H1 (cell line): Measurements from ENCODE around the gene BRAP. TPM values are rescaled to one million over a fixed set of nuclear protein-coding genes. Genes with fewer than 3 reads are reported as not detected.

Experiments
- CTCF ChIA-PET: fragments of 300-600 bp; sonication (Branson Sonifier 250); formaldehyde crosslinking; loops from one replicate; lab custom pipeline; 2021; ENCODE audit not compliant: partially characterized antibody; lab: Charles Lee
- POLR2A ChIA-PET: fragments of 300-600 bp; sonication (Branson Sonifier 250); formaldehyde crosslinking; loops from one replicate; lab custom pipeline; 2021; ENCODE audit warnings: inconsistent platforms; ENCODE audit not compliant: partially characterized antibody; lab: Charles Lee
- DNase-seq, 2 experiments: peaks; one replicate each; pipeline versions ENCODE4 v3.0.0 to v3.0.0-alpha.2; 2010 to 2022; ENCODE audit warnings: low spot score in 2 of 2, low read depth in 1 of 2, mixed read lengths in 1 of 2
- FAIRE-seq: peaks from 2 replicates; lab custom pipeline; 2011; peaks lifted over from hg19 to GRCh38; lab: Jason Lieb, UNC
- H2AFZ ChIP-seq: 2 replicates; pipeline ENCODE4 v1.8.1; 2012; ENCODE audit warnings: low read length, inconsistent platforms
- H2AK5ac ChIP-seq: 2 replicates; pipeline ENCODE4 v1.6.1; 2013; ENCODE audit warnings: low read depth, low read length
- H2BK120ac ChIP-seq: replicated peaks from 2 replicates; pipeline ENCODE3; 2013; ENCODE audit warnings: low read depth, low read length, inconsistent platforms
- H2BK12ac ChIP-seq: 2 replicates; pipeline ENCODE4 v1.6.1; 2013; ENCODE audit warnings: low read depth, low read length
- H2BK15ac ChIP-seq: 2 replicates; pipeline ENCODE4 v1.6.1; 2013; ENCODE audit warnings: low read length
- H2BK20ac ChIP-seq: 2 replicates; pipeline ENCODE4 v1.6.1; 2013; ENCODE audit warnings: low read length
- H2BK5ac ChIP-seq: 2 replicates; pipeline ENCODE4 v1.6.1; 2013; ENCODE audit warnings: low read depth, low read length
- H3K14ac ChIP-seq: 2 replicates; pipeline ENCODE4 v1.6.1; 2013; ENCODE audit warnings: inconsistent platforms; ENCODE audit not compliant: insufficient read length
- H3K18ac ChIP-seq: 2 replicates; pipeline ENCODE4 v1.6.1; 2013; ENCODE audit warnings: low read length; ENCODE audit errors: extremely low read depth
- H3K23ac ChIP-seq: 2 replicates; pipeline ENCODE4 v1.6.1; 2013; ENCODE audit warnings: inconsistent platforms; ENCODE audit not compliant: insufficient read length
- H3K23me2 ChIP-seq: 2 replicates; pipeline ENCODE4 v1.6.1; 2013; ENCODE audit warnings: low read depth, low read length
- H3K27ac ChIP-seq: 2 replicates; pipeline ENCODE4 v1.6.1; 2011; ENCODE audit warnings: low read depth, low read length, inconsistent platforms
- H3K27me3 ChIP-seq, 4 experiments: replicated peaks in 1 of 4; 1 replicate in 1 of 4; 2 replicates in 3 of 4; pipeline versions ENCODE4 v1.6.1 to v1.8.1; 2011 to 2013; ENCODE audit warnings: low read length in 3 of 4, mild to moderate bottlenecking in 3 of 4, inconsistent platforms in 2 of 4, mixed read lengths in 2 of 4, moderate library complexity in 1 of 4; ENCODE audit not compliant: control insufficient read depth in 3 of 4, insufficient read depth in 3 of 4; ENCODE audit errors: extremely low read depth in 1 of 4
- H3K36me3 ChIP-seq, 4 experiments: 2 replicates each; pipeline versions ENCODE4 v1.6.1 to v1.8.1; 2011 to 2013; ENCODE audit warnings: mild to moderate bottlenecking in 4 of 4, low read length in 3 of 4, moderate library complexity in 2 of 4, control low read depth in 1 of 4, inconsistent platforms in 1 of 4; ENCODE audit not compliant: insufficient read depth in 4 of 4, control insufficient read depth in 2 of 4
- H3K4ac ChIP-seq: replicated peaks from 2 replicates; pipeline ENCODE3; 2013; ENCODE audit warnings: low read length, low read depth, mixed read lengths, inconsistent platforms; ENCODE audit not compliant: insufficient read length
- H3K4me1 ChIP-seq, 4 experiments: replicated peaks in 1 of 4; 1 replicate in 1 of 4; 2 replicates in 3 of 4; pipeline versions ENCODE4 v1.6.1 to v1.8.1; 2011 to 2013; ENCODE audit warnings: low read length in 3 of 4, inconsistent platforms in 2 of 4, mixed read lengths in 1 of 4; ENCODE audit not compliant: insufficient read depth in 4 of 4, control insufficient read depth in 3 of 4
- H3K4me2 ChIP-seq, 2 experiments: 2 replicates each; pipeline versions ENCODE4 v1.6.1 to v1.8.1; 2011 to 2013; ENCODE audit warnings: low read depth in 2 of 2, low read length in 2 of 2, control low read depth in 1 of 2, inconsistent platforms in 1 of 2, mild to moderate bottlenecking in 1 of 2; ENCODE audit not compliant: insufficient read depth in 1 of 2
- H3K4me3 ChIP-seq, 4 experiments: fragments of 200-600, 300-600 bp in 1 of 4; sonication (generic), shearing (Covaris generic), sonication (Bioruptor Twin) in 1 of 4; 2 replicates each; pipeline versions ENCODE4 v1.5.1 to v1.8.1; 2011 to 2016; ENCODE audit warnings: low read length in 4 of 4, low read depth in 3 of 4, control low read depth in 2 of 4, inconsistent platforms in 2 of 4, mild to moderate bottlenecking in 2 of 4, mixed read lengths in 1 of 4, moderate library complexity in 1 of 4; ENCODE audit not compliant: insufficient read depth in 2 of 4; ENCODE audit errors: extremely low read depth in 1 of 4
- H3K56ac ChIP-seq: replicated peaks from 2 replicates; pipeline ENCODE3; 2013; ENCODE audit warnings: low read depth, mild to moderate bottlenecking, mixed read lengths, low read length, inconsistent platforms; ENCODE audit not compliant: insufficient read length
- H3K79me1 ChIP-seq: 2 replicates; pipeline ENCODE4 v1.6.1; 2013; ENCODE audit warnings: low read depth, low read length, control low read depth
- H3K79me2 ChIP-seq, 2 experiments: 2 replicates each; pipeline versions ENCODE4 v1.6.1 to v1.8.1; 2012 to 2013; ENCODE audit warnings: low read length in 2 of 2, mild to moderate bottlenecking in 2 of 2, inconsistent platforms in 1 of 2; ENCODE audit not compliant: insufficient read depth in 2 of 2, control insufficient read depth in 1 of 2
- H3K9ac ChIP-seq, 4 experiments: replicated peaks in 1 of 4; 1 replicate in 1 of 4; 2 replicates in 3 of 4; pipeline versions ENCODE4 v1.6.1 to v1.8.1; 2011 to 2013; ENCODE audit warnings: low read depth in 3 of 4, low read length in 3 of 4, control low read depth in 2 of 4, mild to moderate bottlenecking in 2 of 4, moderate library complexity in 2 of 4, inconsistent platforms in 1 of 4; ENCODE audit errors: extremely low read depth in 1 of 4
- H3K9me3 ChIP-seq, 2 experiments: 2 replicates each; pipeline versions ENCODE4 v1.6.1 to v1.8.1; 2012 to 2013; ENCODE audit warnings: mild to moderate bottlenecking in 2 of 2, moderate library complexity in 2 of 2, control low read depth in 1 of 2, inconsistent platforms in 1 of 2, low read depth in 1 of 2, low read length in 1 of 2, mixed read lengths in 1 of 2; ENCODE audit not compliant: insufficient read depth in 2 of 2
- H4K20me1 ChIP-seq, 2 experiments: replicated peaks in 1 of 2; 2 replicates each; pipeline versions ENCODE3 to v1.8.1; 2011 to 2013; ENCODE audit warnings: inconsistent platforms in 2 of 2, low read length in 2 of 2, mild to moderate bottlenecking in 1 of 2; ENCODE audit not compliant: insufficient read depth in 2 of 2, control insufficient read depth in 1 of 2
- H4K5ac ChIP-seq: 2 replicates; pipeline ENCODE4 v1.6.1; 2013; ENCODE audit warnings: low read length, low read depth, mixed read lengths, inconsistent platforms; ENCODE audit not compliant: insufficient read length
- H4K8ac ChIP-seq: 2 replicates; pipeline ENCODE4 v1.8.0; 2013; ENCODE audit warnings: mild to moderate bottlenecking, moderate library complexity, low read length, inconsistent platforms; ENCODE audit not compliant: insufficient read depth; ENCODE audit errors: extremely low read depth
- H4K91ac ChIP-seq: replicated peaks from 2 replicates; pipeline ENCODE3; 2013; ENCODE audit warnings: low read length, mixed read lengths, inconsistent platforms; ENCODE audit not compliant: insufficient read length
- SP2 ChIP-seq: IDR thresholded peaks from 2 replicates; pipeline ENCODE4 v1.6.1; 2012; ENCODE audit warnings: mild to moderate bottlenecking, low read length, inconsistent platforms
- WGBS, 2 experiments: shearing (Covaris generic) in 1 of 2; methylation state at CpG; one replicate each; pipeline versions ENCODE4 v1.1.6 to v1.1.7; 2013 to 2015; ENCODE audit warnings: low lambda C conversion rate in 2 of 2, mixed read lengths in 2 of 2, inconsistent platforms in 1 of 2, low coverage in 1 of 2, missing lambda C conversion rate in 1 of 2; ENCODE audit not compliant: insufficient replicate concordance in 2 of 2, insufficient coverage in 1 of 2, insufficient read length in 1 of 2; ENCODE audit errors: extremely low coverage in 1 of 2, missing lambda C conversion rate in 1 of 2; 5-methylcytosine and 5-hydroxymethylcytosine counted together
- polyA plus RNA-seq, 7 experiments: library from polyadenylated mRNA; depleted of rRNA in 3 of 7; stranded (reverse) in 5 of 7; unstranded in 2 of 7; fragments of >200 nt in 5 of 7; fragments of 200-250 nt in 2 of 7; gene quantifications; 1 replicate in 5 of 7; 2 replicates in 1 of 7; 4 replicates in 1 of 7; pipeline versions ENCODE4 v1.2.1 to v1.2.3, GENCODE V29; 2011 to 2013; ENCODE audit warnings: missing spikeins in 2 of 7, mixed read lengths in 2 of 7
- total RNA-seq: library from RNA; stranded (reverse); fragmentation: NEBNext Ultra II Directional; extraction: Animal tissue kit (Norgen Biotek cat#: 25700); gene quantifications from 2 replicates; pipeline ENCODE4 v1.2.1, GENCODE V29; 2021

Gene BRAP
- total and polyA plus RNA-seq, 2 of the 8 experiments (the other 6 are each of a cell fraction or from before 2014, with no cell fraction given): 12.8 to 22.2 TPM

- ChIA-PET POLR2A (interaction anchor here (0.7 kb wide), 1 partner anchor 38 kb away, joined by 3 read pairs; no protein-coding TSS in a partner anchor), CTCF (interaction anchor here (0.6 kb wide), 2 partner anchors 9 to 263 kb away, joined by 3 read pairs; no protein-coding TSS in a partner anchor)
- no peak overlapping the region for H2AK5ac ChIP-seq
- peaks cover 0 to 12% (median 3%) of the 10 kb centered on the region in 4 experiments; a peak in 3 of 8 replicates for H3K36me3 ChIP-seq
- no peak overlapping the region for H3K23ac ChIP-seq
- no peaks in the 10 kb centered on the region for H3K9me3 ChIP-seq
- no peaks in the 10 kb centered on the region for H3K79me2 ChIP-seq
- TF ChIP-seq SP2: no peak
- no peak overlapping the region for H2AFZ ChIP-seq
- H3K79me1 ChIP-seq: no peaks in the 10 kb centered on the region
- no peak overlapping the region for H3K9ac ChIP-seq
- no peaks in the 10 kb centered on the region for H4K20me1 ChIP-seq
- no peak overlapping the region for H2BK15ac ChIP-seq
- no peak overlapping the region for H2BK120ac ChIP-seq
- 91% methylated on average over 6 of the region's 6 CpGs; no CpG with 5 or more reads in 1 of the 2 experiments for WGBS, 2 experiments
- H4K5ac ChIP-seq: no peak overlapping the region
- H4K91ac ChIP-seq: no peak overlapping the region
- H2BK12ac ChIP-seq: no peak overlapping the region
- H2BK5ac ChIP-seq: no peak overlapping the region
- no peak overlapping the region for H3K27ac ChIP-seq
- no peak overlapping the region for H3K4me2 ChIP-seq
- H3K4me1 ChIP-seq: peaks cover 5 to 16% (median 11%) of the 10 kb centered on the region in 4 experiments
- no peaks in the 10 kb centered on the region; a peak in 1 of 7 replicates for H3K27me3 ChIP-seq
- no peak overlapping the region for H3K14ac ChIP-seq
- H3K56ac ChIP-seq: no peak overlapping the region
- H3K18ac ChIP-seq: no peak overlapping the region
- H4K8ac ChIP-seq: no peak overlapping the region
- no peak for DNase-seq
- no peak overlapping the region for H2BK20ac ChIP-seq
- H3K23me2 ChIP-seq: no peaks in the 10 kb centered on the region
- no peak for FAIRE-seq
- H3K4me3 ChIP-seq: no peak overlapping the region
- no peak overlapping the region for H3K4ac ChIP-seq
Measured at GRCh38 chr12:111638556-111638955, 47.2 kb downstream of the BRAP start.
